GM18511 (cell line): Measurements from ENCODE around the gene ZNF592.

ENCODE experiments used
- ATAC-seq: cut with Tn5 transposase; IDR thresholded peaks from one replicate; pipeline ENCODE4 v1.9.1; 2021; ENCODE audit warnings: mild to moderate bottlenecking, moderate library complexity; ENCODE audit not compliant: unreplicated experiment

Gene ZNF592

DNA sequence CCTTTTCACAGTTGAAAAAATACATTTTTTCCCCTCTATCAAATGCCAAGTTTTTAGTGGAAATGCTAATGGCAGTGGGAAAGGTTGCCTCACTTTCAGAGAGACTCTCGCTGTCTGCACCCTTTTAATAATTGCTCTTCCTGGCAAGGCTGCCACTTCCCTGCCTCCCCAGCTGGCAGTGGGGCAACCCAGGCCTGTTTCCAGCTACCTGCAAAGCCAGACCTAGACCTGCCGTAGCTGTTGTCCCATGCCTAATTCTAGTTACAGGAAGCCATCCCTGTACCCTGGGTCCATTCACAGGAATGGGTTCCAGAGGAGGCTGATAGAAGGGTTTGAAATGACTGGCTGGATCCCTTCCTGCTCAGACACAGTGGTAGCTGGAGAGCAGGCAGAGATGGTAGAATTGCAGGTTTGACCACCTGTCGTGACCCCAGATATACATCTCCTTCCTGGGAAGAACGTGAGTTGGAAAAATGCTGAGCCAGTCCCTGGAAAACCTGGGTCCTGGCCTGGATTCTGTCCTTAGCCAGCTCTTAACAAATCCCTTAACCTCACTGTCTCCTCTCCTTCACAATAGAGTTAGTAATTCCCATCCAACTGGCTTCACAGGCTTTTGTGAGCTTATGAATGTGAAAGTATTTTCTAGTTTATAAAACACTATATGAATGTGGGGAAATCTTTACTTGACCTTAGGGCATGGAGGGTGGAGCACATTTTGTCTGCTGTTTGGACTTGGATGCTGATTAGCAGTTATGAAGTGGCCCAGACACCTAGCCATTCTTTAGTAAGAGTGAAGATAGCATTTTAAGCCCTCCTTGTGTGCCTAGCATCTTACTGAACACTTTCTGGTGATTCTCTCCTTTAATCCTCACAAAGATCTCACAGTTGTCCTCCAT is 55.9 kb downstream of the ZNF592 start:
- no peak for ATAC-seq

DNA sequence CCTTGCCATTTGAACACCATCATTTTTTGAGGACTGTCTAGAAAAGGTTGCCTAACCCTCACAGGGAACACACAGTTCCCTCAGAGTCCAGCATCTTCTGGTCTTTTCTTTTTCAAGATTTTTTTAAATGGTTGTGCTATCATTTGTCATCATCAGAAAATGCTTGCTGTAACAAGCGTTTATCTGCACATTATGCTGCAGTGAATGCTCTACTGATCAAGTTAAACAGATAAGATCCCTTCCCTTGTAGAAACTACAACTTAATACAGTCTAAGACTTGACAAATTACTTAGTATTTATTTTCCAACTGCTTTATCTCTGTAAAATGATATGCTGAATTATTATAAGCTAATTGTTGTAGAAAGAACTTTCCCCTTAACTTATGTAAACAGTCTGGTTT is 56.8 kb downstream of the ZNF592 start:
- ATAC-seq = no peak

DNA sequence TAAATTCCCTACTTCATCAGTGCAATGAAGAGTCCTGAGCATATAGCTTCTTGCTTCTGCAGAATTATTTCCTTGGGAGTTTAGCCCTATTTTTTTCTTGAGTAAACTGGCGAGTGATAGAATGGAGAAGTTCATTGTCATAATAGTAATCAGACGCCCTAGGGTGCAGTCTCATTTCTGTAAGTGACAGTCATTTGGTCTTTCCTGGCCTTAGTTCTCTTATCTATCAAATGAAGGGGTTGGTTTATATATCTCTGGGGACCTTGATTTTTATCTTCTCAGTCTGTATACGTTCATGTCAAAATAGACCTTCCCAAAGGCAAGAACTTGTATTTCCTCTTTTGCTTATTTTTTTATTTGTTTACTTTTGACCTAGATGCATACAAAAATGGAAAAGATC is 58.8 kb downstream of the ZNF592 start:
- ATAC-seq = no peak

DNA sequence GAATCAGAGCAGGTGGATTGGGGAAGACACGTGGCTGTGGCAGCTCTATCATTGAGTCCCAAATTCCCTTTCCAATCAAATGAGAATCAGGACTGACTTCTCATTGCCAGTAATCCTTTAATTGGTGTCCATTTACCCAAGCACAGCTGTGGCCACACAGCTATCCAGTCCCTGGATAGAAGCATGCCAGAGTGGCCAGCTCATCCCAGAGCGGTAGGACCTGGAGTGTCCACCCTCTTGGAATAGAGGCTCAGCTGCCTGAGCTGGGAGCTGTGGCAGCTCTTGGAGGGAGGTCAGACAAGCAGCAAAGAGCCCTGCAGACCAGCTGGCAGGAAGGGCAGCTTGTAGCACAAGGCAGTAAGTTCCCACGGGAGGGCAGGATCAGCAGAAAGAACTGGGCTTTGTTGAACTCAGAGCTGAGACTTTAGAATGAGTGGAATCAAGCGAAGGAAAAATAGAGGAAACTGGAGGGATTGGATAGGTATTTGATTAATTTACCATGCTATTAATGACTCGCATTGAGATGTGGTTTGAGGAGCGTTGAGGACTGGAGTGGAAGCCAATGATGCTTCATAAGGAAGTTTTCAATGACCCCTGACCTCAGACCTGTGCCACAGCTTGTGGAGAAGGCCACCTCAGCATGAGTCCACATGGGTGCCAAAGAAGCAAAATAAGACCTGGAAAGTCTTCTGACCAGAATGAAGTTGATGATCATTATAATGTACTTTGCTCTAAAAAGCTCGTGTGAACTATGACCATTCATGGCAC is 61.9 kb downstream of the ZNF592 start:
- no peak for ATAC-seq

DNA sequence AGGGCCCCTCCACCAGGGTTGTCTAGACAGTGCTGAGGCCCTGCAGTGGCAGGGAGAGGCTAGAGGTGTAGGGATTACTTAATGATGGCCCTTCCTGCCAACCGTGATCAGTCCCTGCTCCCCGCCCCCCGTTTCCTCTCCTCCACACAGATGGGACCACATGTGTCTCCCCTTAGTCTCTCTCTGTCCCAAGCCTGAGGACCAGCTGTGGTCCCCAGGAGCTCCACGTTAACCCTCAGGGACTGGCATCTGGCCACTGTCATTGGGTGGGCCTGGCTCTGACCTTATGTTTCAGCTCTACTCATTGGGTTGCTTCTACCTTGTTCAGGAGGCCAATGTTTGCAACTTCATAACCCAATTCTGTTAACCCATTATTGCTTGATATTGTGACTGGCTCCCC is 62.8 kb downstream of the ZNF592 start:
- no peak for ATAC-seq

DNA sequence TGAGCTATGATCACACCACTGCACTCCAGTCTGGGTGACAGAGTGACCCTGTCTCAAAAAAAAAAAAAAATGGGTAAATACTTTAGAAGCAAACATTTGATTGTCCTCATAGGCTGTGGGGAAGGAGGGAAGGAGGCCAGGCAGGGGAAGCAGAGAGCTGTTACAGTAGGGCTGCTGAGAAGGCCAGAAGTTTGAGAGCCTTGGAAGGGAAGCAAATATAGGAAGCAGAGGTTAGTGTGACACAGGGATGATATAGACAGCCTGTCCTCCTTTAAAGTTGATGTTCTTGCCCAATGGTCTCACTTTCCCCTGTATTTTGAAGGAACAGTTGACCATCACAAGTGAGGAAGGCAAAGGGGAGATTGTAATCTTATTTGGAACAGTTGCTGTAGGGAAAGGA is 63.4 kb downstream of the ZNF592 start:
- ATAC-seq = no peak

DNA sequence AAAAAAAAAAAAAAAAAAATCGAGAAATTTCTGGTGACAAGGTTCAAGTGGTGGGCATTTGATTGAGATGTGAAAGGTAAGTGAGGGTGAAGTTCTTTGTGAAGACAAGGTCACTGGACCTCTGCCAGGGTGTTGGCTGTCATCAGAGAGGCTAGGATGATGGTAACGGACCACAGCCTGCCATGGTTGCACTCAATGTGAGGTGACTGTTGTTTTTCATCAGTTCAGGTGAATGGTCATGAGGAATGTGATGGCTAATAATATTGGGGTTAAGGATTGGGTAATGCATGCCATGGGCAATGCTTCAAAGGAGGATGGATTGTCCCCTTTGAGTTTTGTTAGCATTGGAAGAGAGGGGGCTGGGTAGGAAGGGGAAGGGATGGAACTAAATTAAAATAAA is 64.5 kb downstream of the ZNF592 start:
- no peak for ATAC-seq

DNA sequence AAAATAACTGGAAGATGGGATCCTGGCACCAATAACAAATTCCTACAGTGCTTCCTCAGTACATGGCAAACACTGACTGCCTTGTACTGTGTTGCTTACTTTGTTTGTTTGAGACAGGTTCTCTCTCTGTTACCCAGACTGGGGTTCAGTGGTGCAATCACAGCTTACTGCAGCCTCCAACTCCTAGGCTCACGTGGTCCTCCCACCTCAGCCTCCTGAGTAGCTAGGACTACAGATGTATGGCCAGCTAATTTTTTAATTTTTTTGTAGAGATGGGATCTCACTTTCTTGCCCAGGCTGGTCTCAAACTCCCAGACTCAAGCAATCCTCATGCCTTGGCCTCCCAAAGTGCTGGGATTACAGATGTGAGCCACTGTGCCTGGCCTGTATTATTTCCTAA is 65.0 kb downstream of the ZNF592 start:
- ATAC-seq = no peak

DNA sequence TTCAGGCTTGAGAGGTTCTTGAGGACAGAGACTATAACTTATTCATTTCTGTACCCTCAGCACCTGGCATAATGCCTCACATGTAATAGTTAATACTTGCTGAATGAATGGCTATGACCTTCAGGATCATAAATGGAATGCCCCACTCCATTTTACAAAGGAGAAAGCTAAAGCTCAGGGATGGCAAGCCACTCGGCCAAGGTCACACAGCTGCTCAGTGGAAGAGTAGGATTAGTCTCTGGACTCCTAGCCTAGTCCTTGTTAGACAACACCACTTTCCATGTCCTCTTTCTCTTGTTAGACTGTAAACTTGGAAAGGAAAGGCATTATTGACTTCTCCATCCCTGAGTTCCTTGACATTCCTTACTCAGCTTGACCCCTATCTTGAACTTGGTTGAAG is 65.5 kb downstream of the ZNF592 start:
- ATAC-seq = no peak

DNA sequence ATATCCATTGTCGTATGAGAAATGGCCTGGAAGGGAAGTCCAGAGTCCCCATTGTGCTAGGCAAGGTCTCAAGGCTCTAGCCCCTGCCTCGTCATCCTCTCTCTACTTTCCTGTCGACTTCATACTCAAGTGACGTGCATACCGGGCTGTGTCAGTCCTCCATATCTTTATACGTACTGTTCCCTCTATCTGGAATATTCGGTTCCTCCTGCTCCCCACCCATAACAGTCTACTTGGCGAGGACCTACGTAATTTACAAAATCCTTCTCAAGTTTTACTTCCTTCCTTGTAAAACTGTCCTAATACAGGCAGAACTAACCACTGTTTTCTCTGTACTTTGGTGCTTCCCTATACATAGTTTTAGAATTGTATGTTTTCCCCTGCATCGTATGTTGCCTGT is 66.5 kb downstream of the ZNF592 start:
- ATAC-seq = no peak

DNA sequence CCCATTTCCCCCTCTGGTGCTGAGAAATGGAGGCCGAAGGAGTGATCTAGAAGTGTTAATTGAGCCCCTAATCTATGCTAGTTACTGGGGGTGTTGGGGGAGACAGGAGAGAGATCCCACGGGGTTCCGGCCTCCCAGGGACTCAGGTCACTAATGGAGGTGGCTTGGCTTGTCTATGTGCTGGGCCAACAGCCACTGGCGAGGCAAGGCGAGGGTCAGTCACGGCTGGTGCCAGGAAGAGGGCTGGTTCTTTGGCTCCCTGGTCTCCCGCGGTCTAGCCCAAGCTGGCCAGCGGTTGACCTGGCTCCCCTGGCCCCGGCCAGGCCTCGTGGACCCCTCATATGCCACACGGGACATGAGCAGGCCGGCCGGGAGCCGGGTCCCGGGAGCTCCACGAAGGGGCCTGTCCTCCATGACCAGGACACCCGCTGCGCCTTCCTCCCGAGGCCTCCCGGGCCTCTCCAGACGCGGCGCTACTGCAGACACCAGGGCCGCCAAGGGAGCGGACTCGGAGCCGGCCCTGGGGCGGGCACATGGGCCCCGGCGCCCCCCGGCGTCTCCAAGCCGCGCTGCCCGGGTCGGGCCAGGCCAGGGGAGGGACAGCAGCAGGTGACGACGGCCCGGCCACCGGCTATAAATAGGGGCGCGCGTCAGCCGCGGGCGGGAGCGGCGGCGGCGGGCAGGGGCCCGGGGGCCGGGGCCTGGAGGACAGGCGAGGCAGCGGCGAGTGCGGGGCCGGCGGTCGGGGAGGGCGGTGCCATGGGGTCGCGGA is 68.5 kb downstream of the ZNF592 start, which contains the start of gene ALPK3:
ALPK3 (plus strand) TSS at position 663 of the 772 bp plus-strand sequence; CDS start at position 760, 97 bp downstream.
- no peak for ATAC-seq

DNA sequence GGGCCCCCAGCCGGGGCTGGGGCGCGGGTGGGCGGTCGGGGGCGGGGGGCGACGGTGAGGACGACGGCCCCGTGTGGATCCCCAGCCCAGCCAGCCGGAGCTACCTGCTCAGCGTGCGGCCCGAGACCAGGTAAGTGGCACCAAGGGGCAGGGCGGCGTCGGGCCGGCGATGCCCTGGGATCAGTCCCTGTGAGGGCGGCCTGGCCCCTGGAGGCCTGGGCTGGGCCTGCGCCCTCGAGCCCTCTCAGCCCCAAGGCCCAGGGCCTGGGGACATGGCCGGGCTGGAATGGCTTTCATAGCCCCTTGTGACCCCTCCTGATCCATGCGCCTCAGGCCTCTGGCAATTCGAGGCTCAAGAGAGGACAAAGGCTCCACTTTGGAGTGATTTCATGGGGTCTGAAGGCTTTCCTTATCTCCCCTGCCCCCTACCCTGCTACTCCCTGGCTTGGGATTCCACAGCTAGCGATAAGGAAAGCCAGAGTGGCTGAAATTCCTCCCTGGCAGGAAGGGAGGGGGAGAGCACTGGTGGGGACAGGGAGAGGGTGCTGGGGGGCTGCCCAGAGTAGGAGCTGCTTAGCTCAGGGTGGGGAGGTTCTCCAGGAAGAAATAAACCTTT is 69.2 kb downstream of the ZNF592 start:
- ATAC-seq = no peak

DNA sequence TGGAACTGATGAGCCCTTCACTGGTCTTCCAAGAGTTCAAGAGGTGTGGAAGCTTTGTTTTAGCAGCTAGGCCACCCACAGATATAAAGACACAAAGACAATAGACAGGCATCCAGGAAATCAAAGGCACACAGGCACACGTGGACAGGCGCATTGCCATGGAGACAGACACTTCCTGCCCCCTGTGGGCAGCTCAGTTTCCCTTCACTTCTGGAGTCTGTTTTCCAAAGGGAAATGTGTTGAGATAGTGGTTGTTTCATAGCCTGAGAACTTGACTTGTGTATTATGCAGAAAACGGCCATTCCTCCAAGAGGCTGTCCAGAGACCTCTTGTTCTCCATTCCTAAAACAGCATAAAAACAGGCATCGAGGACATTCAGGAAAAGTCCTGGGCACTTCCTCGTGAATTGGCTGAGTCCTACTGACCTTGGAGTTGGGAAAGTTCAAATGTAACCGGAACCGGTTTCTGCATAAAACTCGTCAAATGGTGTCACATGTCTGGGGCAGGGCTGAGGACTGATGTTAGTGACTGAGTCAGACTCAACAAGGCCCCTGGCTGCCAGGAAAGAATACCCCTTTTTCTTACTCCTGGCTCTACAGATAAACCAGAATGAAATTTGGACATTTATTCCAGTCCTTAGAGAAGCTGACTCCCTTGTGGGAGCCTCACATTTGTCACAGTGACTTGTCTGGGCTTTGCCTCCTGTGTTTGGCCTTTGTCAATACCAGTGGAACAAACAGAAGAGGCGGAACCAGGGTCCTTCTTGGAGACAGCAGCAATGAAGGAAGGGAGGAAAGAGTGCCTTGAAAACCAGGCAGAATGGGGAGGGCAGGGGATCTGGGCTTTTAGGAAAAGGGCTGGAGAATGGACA is 70.1 kb downstream of the ZNF592 start:
- ATAC-seq = no peak

DNA sequence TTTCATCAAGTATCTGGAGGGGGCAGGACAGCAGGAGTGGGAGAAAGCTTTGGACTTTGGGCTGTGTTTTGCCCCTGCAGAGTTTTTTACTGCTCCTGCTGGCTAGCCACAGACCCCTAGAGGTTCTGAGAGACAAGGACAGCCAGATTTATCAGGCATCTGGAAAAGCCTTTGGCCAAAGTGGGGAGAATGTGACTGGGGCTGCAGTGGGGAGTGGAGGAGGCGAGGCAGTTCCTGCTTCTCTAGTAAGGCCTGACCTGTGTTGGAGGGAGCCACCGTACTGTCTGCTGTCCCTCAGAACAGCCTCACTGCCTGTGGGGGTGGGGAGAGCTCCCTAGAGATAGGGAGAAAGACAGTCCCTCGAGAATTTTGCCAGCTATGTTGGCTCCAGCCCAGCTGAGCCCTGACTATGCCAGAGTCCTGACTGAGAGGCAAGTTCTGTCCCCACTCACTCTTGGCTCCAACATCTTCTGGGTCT is 70.9 kb downstream of the ZNF592 start:
- ATAC-seq = no peak

DNA sequence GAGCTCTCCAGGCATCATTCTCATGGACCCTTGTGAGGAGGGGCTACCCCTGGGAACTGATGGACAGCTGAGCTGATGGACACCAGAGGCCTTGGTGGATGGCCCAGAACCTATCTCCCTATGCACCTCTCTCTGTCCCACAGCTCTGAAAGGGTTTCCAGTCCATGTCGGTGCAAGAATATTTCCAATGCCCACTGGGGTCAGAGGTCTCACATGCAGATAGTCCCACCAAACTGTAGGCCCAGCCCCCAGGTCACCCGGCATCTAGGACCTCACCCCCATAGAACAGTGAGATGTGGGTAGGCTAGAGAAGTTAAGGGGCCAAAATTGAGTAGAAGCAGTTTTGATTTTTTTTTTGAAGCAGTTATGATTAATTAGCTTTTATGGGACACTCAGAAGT is 71.4 kb downstream of the ZNF592 start:
- no peak for ATAC-seq

DNA sequence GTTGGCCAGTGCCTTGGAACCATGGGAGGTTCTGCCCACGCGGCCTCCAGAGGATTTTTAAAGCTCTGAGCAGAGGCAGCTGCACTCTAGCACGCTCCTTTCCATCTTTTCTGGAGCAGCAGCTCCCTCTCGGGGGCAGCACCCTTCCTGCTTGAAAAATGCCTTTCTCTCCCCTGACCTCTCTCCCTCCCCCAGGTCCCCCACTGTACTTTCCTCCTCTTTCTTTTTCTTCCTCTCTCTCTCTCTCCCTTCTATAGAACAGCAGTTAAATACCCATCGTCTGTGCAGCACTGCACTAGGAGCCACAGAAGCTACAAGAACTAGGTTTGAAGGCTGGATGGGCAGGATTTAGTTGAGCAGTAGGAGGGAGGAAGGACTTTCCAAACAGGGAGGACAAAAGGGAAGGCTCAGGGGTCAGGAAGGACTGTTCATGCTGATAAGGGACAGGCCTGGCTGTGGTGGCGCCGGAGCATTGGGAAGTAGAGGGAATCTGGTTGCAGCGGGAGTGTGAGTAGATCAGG is 73.2 kb downstream of the ZNF592 start:
- ATAC-seq = no peak

DNA sequence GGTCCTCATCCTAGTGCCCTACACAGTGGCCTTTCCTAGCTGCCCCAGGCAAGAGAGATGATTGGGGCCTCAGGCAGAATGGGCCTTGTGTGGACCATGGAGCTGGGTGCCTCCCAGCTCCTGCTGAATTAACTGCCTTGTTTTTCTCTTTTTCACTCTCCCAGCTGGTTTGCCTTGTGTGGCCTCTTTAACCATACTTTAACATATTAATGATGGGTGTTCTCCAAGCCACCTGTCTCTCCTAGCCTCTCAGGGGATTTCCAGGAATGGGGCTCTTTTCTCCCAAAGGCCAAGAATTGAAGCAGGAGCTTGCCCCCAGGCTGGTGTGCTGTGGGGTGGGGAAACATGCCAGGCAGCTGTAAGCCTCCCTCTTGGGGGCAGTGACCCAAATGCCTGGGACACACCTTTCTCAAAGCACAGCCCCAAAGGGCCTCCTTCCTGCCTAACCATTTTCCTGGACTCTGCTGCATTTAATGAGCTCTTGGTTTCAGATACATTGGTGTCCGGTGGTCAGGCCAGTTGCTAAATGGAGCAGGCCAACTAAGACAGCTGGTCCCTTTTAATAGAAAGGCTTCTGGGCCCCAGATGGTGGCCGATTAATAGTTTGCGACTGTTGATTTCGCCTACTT is 74.4 kb downstream of the ZNF592 start:
- ATAC-seq = no peak

DNA sequence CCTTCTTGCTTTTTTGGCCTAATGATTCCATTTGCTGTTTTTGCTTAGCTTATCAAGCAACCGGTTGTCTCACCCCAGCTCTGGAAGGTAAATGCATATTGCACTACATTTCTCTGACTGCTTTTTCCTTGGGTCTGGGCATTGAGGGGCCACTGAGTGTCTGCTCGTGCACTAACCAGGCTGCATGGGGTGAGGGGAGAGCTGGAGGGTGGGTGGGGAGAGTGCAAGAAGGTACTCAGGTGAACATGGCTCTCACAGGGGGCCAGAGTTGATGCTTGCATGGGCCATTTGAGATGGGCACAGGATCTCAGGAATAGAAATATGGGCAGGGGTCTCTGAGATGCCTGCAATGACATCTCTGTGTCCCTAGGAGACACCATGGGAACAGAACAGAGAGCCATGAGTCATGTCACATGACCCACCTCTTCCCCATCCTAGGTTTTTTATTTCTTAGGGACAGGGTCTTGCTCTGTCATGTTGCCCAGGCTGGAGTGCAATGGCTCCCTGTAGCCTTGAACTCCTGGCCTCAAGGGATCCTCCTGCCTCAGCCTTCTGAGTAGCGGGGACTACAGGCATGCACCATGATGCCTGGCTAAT is 75.0 kb downstream of the ZNF592 start:
- no peak for ATAC-seq
